K562 (cell line): ENCODE results near the gene DCP1B. TPM values are rescaled to one million over a fixed set of nuclear protein-coding genes. Genes with fewer than 3 reads are reported as not detected.

ENCODE experiments used
- ATAC-seq: fragments of 200-7000 bp; cut with Tn5 transposase; 3 replicates; pipeline ENCODE4 v1.9.1; 2020; ENCODE audit warnings: moderate library complexity
- BruUV-seq: library from RNA; stranded (reverse); fragments of 400-500 nt; replicated peaks from 2 replicates; lab custom pipeline; 2021; lab: Mats Ljungman, UMichigan
- CTCF ChIA-PET: fragments of 300-600 bp; formaldehyde crosslinking; extraction: SDS; loops from one replicate; lab custom pipeline; 2021; ENCODE audit warnings: low intra/inter-chr PET ratio; lab: Yijun Ruan, JAX
- POLR2A ChIA-PET: fragments of 300-600, 350-650 bp; sonication (Branson Sonifier 250); formaldehyde crosslinking; extraction: SDS; loops from one replicate; lab custom pipeline; 2021; ENCODE audit warnings: antibody characterized with exemption, inconsistent platforms; lab: Yijun Ruan, JAX
- DNase-seq, 4 experiments: peaks; one replicate each; pipeline versions ENCODE4 v3.0.0 to v3.0.0-alpha.2; 2011 to 2018; ENCODE audit warnings: low spot score in 3 of 4, mixed read lengths in 3 of 4; ENCODE audit errors: extremely low read depth in 1 of 4
- FAIRE-seq: peaks from 2 replicates; lab custom pipeline; 2011; peaks lifted over from hg19 to GRCh38; lab: Jason Lieb, UNC
- H2AFZ ChIP-seq: 2 replicates; pipeline ENCODE4 v1.6.0; 2011; ENCODE audit warnings: low read depth, low read length, control low read depth, inconsistent platforms
- H3K27ac ChIP-seq: fragments of 200-600 bp; 3 replicates; pipeline ENCODE4 v1.8.0; 2011; ENCODE audit warnings: low read depth, mild to moderate bottlenecking, control low read depth, inconsistent platforms, low read length, moderate library complexity, mixed read lengths; ENCODE audit errors: extremely low read depth
- H3K27me3 ChIP-seq, 2 experiments: fragments of 300-600 bp in 1 of 2; 2 replicates in 1 of 2; 3 replicates in 1 of 2; pipeline versions ENCODE4 v1.6.0 to v1.8.0; 2011; ENCODE audit warnings: inconsistent platforms in 2 of 2, low read length in 2 of 2, mild to moderate bottlenecking in 1 of 2, mixed read lengths in 1 of 2, moderate library complexity in 1 of 2; ENCODE audit not compliant: control insufficient read depth in 2 of 2, insufficient read depth in 2 of 2
- H3K36me3 ChIP-seq: fragments of 300-600 bp; 3 replicates; pipeline ENCODE4 v1.8.0; 2011; ENCODE audit warnings: mild to moderate bottlenecking, low read length, inconsistent platforms; ENCODE audit not compliant: control insufficient read depth, insufficient read depth
- H3K4me1 ChIP-seq, 2 experiments: fragments of 200-600 bp in 1 of 2; replicated peaks in 1 of 2; 2 replicates in 1 of 2; 3 replicates in 1 of 2; pipeline versions ENCODE4 v1.5.1 to v1.8.0; 2011; ENCODE audit warnings: inconsistent platforms in 2 of 2, low read length in 2 of 2, mild to moderate bottlenecking in 1 of 2, mixed read lengths in 1 of 2, moderate library complexity in 1 of 2; ENCODE audit not compliant: control insufficient read depth in 2 of 2, insufficient read depth in 2 of 2
- H3K4me2 ChIP-seq: 2 replicates; pipeline ENCODE4 v1.6.1; 2011; ENCODE audit warnings: low read length, control low read depth, inconsistent platforms, mixed read lengths; ENCODE audit not compliant: insufficient read depth
- H3K4me3 ChIP-seq: fragments of 200-600 bp; sonication (generic), shearing (Covaris generic); 2 replicates; pipeline ENCODE4 v1.5.1; 2016; ENCODE audit warnings: control low read depth, inconsistent platforms
- H3K79me2 ChIP-seq: fragments of 200-600 bp; 3 replicates; pipeline ENCODE4 v1.8.0; 2011; ENCODE audit warnings: low read length, inconsistent platforms; ENCODE audit not compliant: control insufficient read depth, insufficient read depth
- H3K9ac ChIP-seq, 2 experiments: 2 replicates each; pipeline versions ENCODE4 v1.6.0 to v1.6.1; 2011; ENCODE audit warnings: low read depth in 2 of 2, low read length in 2 of 2, control low read depth in 1 of 2, inconsistent platforms in 1 of 2, mild to moderate bottlenecking in 1 of 2, mixed read lengths in 1 of 2; ENCODE audit not compliant: insufficient read depth in 1 of 2
- H3K9me1 ChIP-seq: one replicate; pipeline ENCODE4 v1.6.0; 2011; ENCODE audit warnings: inconsistent platforms, mild to moderate bottlenecking, low read length, moderate library complexity; ENCODE audit not compliant: control insufficient read depth, insufficient read depth
- H3K9me3 ChIP-seq: replicated peaks from 2 replicates; pipeline ENCODE4 v1.5.1; 2011; ENCODE audit warnings: low read depth, low read length, inconsistent platforms; ENCODE audit not compliant: control insufficient read depth, insufficient read depth
- H4K20me1 ChIP-seq: replicated peaks from 2 replicates; pipeline ENCODE4 v1.6.1; 2011; ENCODE audit warnings: low read length, inconsistent platforms, mixed read lengths; ENCODE audit not compliant: control insufficient read depth, insufficient read depth
- CBFA2T3 ChIP-seq: fragments of 450-650 bp; IDR thresholded peaks from 2 replicates; pipeline ENCODE4 v1.6.1; 2017
- ETS2 ChIP-seq: IDR thresholded peaks from 2 replicates; pipeline ENCODE4 v1.6.1; 2016; ENCODE audit warnings: borderline replicate concordance, missing genetic modification characterization, mild to moderate bottlenecking, moderate library complexity, missing compliant biosample characterization; ENCODE audit not compliant: poor library complexity, severe bottlenecking
- ETV1 ChIP-seq: fragments of 450-650 bp; conservative IDR thresholded peaks from 2 replicates; pipeline ENCODE4 v1.6.1; 2016; ENCODE audit warnings: missing genetic modification characterization, control low read depth, low read depth, missing compliant biosample characterization
- FOXA3 ChIP-seq, 2 experiments: fragments of 450-650 bp in 1 of 2; sonication (generic) in 1 of 2; formaldehyde crosslinking; IDR thresholded peaks in 1 of 2; conservative IDR thresholded peaks in 1 of 2; 2 replicates each; pipeline versions ENCODE4 v1.4.0 to v1.8.0; 2020 to 2022; ENCODE audit warnings: mild to moderate bottlenecking in 2 of 2, missing genetic modification reagents in 1 of 2
- GABPB2 ChIP-seq: fragments of 250-450 bp; sonication (Bioruptor Pico); conservative IDR thresholded peaks from 2 replicates; pipeline ENCODE4 v1.5.1; 2021; ENCODE audit warnings: mild to moderate bottlenecking
- NEUROD1 ChIP-seq: fragments of 150-350 bp; IDR thresholded peaks from 2 replicates; pipeline ENCODE4 v1.6.1; 2014; ENCODE audit warnings: borderline replicate concordance, low read length, low read depth; ENCODE audit not compliant: partially characterized antibody
- NFIC ChIP-seq: fragments of 450-650 bp; IDR thresholded peaks from 2 replicates; pipeline ENCODE4 v1.6.1; 2017; ENCODE audit warnings: mild to moderate bottlenecking, inconsistent platforms
- NR2C1 ChIP-seq, 2 experiments: fragments of 450-650 bp; IDR thresholded peaks; 2 replicates each; pipeline ENCODE4 v1.6.1; 2017; ENCODE audit warnings: mild to moderate bottlenecking in 2 of 2, antibody characterized with exemption in 1 of 2, inconsistent platforms in 1 of 2, missing compliant biosample characterization in 1 of 2, missing genetic modification characterization in 1 of 2
- PHF20 ChIP-seq: fragments of 450-650 bp; IDR thresholded peaks from 2 replicates; pipeline ENCODE4 v1.6.1; 2018; ENCODE audit not compliant: partially characterized antibody
- POU5F1 ChIP-seq: fragments of 150-350 bp; IDR thresholded peaks from 2 replicates; pipeline ENCODE4 v1.6.1; 2014; ENCODE audit warnings: borderline replicate concordance, low read length, low read depth, mild to moderate bottlenecking; ENCODE audit not compliant: partially characterized antibody
- PTBP1 ChIP-seq: fragments of 200-400 bp; formaldehyde crosslinking; IDR thresholded peaks from 2 replicates; pipeline ENCODE4 v1.6.1; 2017; ENCODE audit warnings: low read depth, low read length
- RFX5 ChIP-seq: IDR thresholded peaks from 2 replicates; pipeline ENCODE4 v1.6.1; 2011; ENCODE audit warnings: low read depth, mild to moderate bottlenecking, improper control_type of control experiment, low read length
- TFAP4 ChIP-seq: sonication (generic); formaldehyde crosslinking; IDR thresholded peaks from 2 replicates; pipeline ENCODE4 v1.8.0; 2022; ENCODE audit warnings: missing genetic modification reagents, mild to moderate bottlenecking, moderate library complexity, borderline replicate concordance
- U2AF2 ChIP-seq: fragments of 200-400 bp; formaldehyde crosslinking; optimal IDR thresholded peaks from 2 replicates; pipeline ENCODE3; 2017; ENCODE audit warnings: low read depth, mild to moderate bottlenecking, low read length
- YY1 ChIP-seq, 3 experiments: IDR thresholded peaks; 2 replicates each; pipeline ENCODE4 v1.6.1; 2011; ENCODE audit warnings: low read length in 2 of 3, mild to moderate bottlenecking in 2 of 3, moderate library complexity in 2 of 3, borderline replicate concordance in 1 of 3, control low read depth in 1 of 3, low read depth in 1 of 3; ENCODE audit not compliant: insufficient read depth in 3 of 3, insufficient replicate concordance in 2 of 3, control insufficient read depth in 1 of 3, insufficient read length in 1 of 3; ENCODE audit errors: extremely low read depth in 1 of 3
- ZNF3 ChIP-seq: fragments of 250-450 bp; sonication (Bioruptor Pico); IDR thresholded peaks from 2 replicates; pipeline ENCODE4 v1.5.0; 2021; ENCODE audit warnings: mild to moderate bottlenecking, moderate library complexity
- ZNF384 ChIP-seq: IDR thresholded peaks from 2 replicates; pipeline ENCODE4 v1.6.1; 2012; ENCODE audit warnings: low read depth, low read length, improper control_type of control experiment
- ZNF668 ChIP-seq: fragments of 250-450 bp; sonication (Bioruptor Pico); IDR thresholded peaks from 2 replicates; pipeline ENCODE4 v1.8.0; 2022; ENCODE audit warnings: mild to moderate bottlenecking, inconsistent platforms
- ZNF778 ChIP-seq: fragments of 450-650 bp; formaldehyde crosslinking; IDR thresholded peaks from 2 replicates; pipeline ENCODE4 v1.4.0; 2020; ENCODE audit warnings: mild to moderate bottlenecking, moderate library complexity
- WGBS: fragments of 100-300 bp; shearing (Covaris generic); methylation state at CpG from one replicate; pipeline ENCODE4 v1.1.6; 2016; ENCODE audit warnings: low coverage, mixed read lengths; ENCODE audit not compliant: insufficient coverage; ENCODE audit errors: missing lambda C conversion rate; 5-methylcytosine and 5-hydroxymethylcytosine counted together
- in situ Hi-C: fragments of 300-500 bp; cut with MboI; formaldehyde crosslinking; loops from 4 replicates; pipeline ENCODE4 v1.15.0; 2018; ENCODE audit warnings: inconsistent platforms, mixed read lengths
- intact Hi-C: fragments of 100-400 bp; cut with micrococcal nuclease; formaldehyde crosslinking; loops from 2 replicates; pipeline ENCODE4 v1.14.2; 2022
- polyA plus RNA-seq, 8 experiments: library from polyadenylated mRNA; depleted of rRNA in 4 of 8; stranded (reverse) in 5 of 8; unstranded in 3 of 8; fragments of >200 nt; fragmentation: Nextera tagmentation in 2 of 8; fragmentation: Illumina TruSeq in 1 of 8; extraction: Ambion mirVana in 2 of 8; extraction: Trizol in 1 of 8; gene quantifications; 2 replicates each; pipeline versions ENCODE4 v1.2.1 to v1.2.3, GENCODE V29; 2011 to 2014; ENCODE audit warnings: inconsistent platforms in 1 of 8, missing spikeins in 1 of 8
- total RNA-seq, 7 experiments: library from RNA; depleted of rRNA in 6 of 7; stranded (reverse); fragments of >200 nt in 6 of 7; fragmentation: Illumina TruSeq in 2 of 7; extraction: Trizol in 2 of 7; gene quantifications; 2 replicates each; pipeline versions ENCODE4 v1.2.1 to v1.2.3, GENCODE V29; 2011 to 2021; ENCODE audit warnings: low replicate concordance in 1 of 7

The DCP1B gene
- total and polyA plus RNA-seq, 9 of the 15 experiments (the other 6 are each of a cell fraction or from before 2014, with no cell fraction given): 0.83 to 7.3 (median 3.4) TPM

- Histone ChIP-seq H3K4me2 (no peak overlapping the region), H2AFZ (no peak overlapping the region), H3K79me2 (no peaks in the 10 kb centered on the region), H3K9me3 (no peaks in the 10 kb centered on the region), H4K20me1 (no peaks in the 10 kb centered on the region), H3K9ac (no peak overlapping the region), H3K27me3 (0 out of 5 replicates have a peak, but pooled peaks cover 2 to 6% of the 10 kb centered on the region in 2 experiments), H3K36me3 (no peaks in the 10 kb centered on the region), H3K4me1 (peaks cover 36 to 50% of the 10 kb centered on the region in 2 experiments), H3K9me1 (no peaks in the 10 kb centered on the region), H3K4me3 (no peak overlapping the region), H3K27ac (no peak overlapping the region)
- intact Hi-C loops: loop anchor here (10.0 kb wide), 1 partner anchor 104 kb away; no protein-coding TSS in a partner anchor
- ATAC-seq (no peak), FAIRE-seq (no peak), DNase-seq (no peak)
- WGBS: 67% methylated on average over 3 of the region's 6 CpGs
- no peak for TF ChIP-seq ETS2 (tag)
- TF ChIP-seq ZNF3 (CRISPR knock-in tag): no peak
- TF ChIP-seq PHF20: no peak
- no peak for TF ChIP-seq U2AF2
- TF ChIP-seq ZNF778: no peak
- TF ChIP-seq RFX5: no peak
- TF ChIP-seq NEUROD1: no peak
- no peak for TF ChIP-seq POU5F1
- peak; percentile 40; the same call in 1 of the 2 replicates for TF ChIP-seq NR2C1 (IDR thresholded peaks at IDR 0.05)
- TF ChIP-seq NR2C1 (tag; IDR thresholded peaks at IDR 0.05): peak; percentile 62
- no peak for TF ChIP-seq ZNF384
- no peak for TF ChIP-seq ETV1 (tag)
- TF ChIP-seq TFAP4 (CRISPR knock-in tag): 0 out of 2 replicates have a peak, but pooled peaks have one; percentile 6
- no peak for TF ChIP-seq YY1 (IDR thresholded peaks at IDR 0.05; ENCODE audit: borderline replicate concordance in 1 of 3, control insufficient read depth in 1 of 3, extremely low read depth in 1 of 3, insufficient read depth in 3 of 3, insufficient read length in 1 of 3, insufficient replicate concordance in 2 of 3, low read depth in 1 of 3, low read length in 2 of 3)
- TF ChIP-seq CBFA2T3: 0 out of 2 replicates have a peak, but pooled peaks have one; percentile 1
- no peak for TF ChIP-seq ZNF668 (CRISPR knock-in tag)
- TF ChIP-seq GABPB2: no peak
- TF ChIP-seq FOXA3 (CRISPR knock-in tag; conservative IDR thresholded peaks at IDR 0.05 in 1 of 2, IDR thresholded peaks at IDR 0.05 in 1 of 2): no peak
- no peak for TF ChIP-seq NFIC
- no peak for TF ChIP-seq PTBP1
- ChIA-PET POLR2A (interaction anchor here (0.6 to 1.0 kb wide), 2 partner anchors 92 to 151 kb away, joined by 3 read pairs; no protein-coding TSS in a partner anchor), CTCF (no interaction called here)
- in situ Hi-C loops: no loop called here
- BruUV-seq: no TSS peak
Measured at GRCh38 chr12:1918884-1919236, 85.4 kb downstream of the DCP1B start.
